Activated T-cell treated with anti-CD3 and anti-CD28 coated beads, Interleukin-2, amount 50 U/mL, for 24 hours (primary cell): ENCODE data around the gene SPATA32.

ENCODE experiments used
- DNase-seq: peaks from one replicate; pipeline ENCODE4 v3.0.0-alpha.2; 2020
- H3K27ac Mint-ChIP-seq: 2 replicates; pipeline ENCODE4 v1.8.0; 2020; ENCODE audit warnings: mild to moderate bottlenecking, mixed read lengths
- H3K27me3 Mint-ChIP-seq: 2 replicates; pipeline ENCODE4 v1.8.0; 2020; ENCODE audit warnings: mixed read lengths
- H3K36me3 Mint-ChIP-seq: 2 replicates; pipeline ENCODE4 v1.8.0; 2020; ENCODE audit warnings: low read depth, mixed read lengths
- H3K4me1 Mint-ChIP-seq: 2 replicates; pipeline ENCODE4 v1.8.0; 2020; ENCODE audit warnings: low read depth, mixed read lengths
- H3K4me3 Mint-ChIP-seq: 2 replicates; pipeline ENCODE4 v1.8.0; 2020; ENCODE audit warnings: mild to moderate bottlenecking, moderate library complexity, mixed read lengths
- H3K9me3 Mint-ChIP-seq: 2 replicates; pipeline ENCODE4 v1.8.0; 2020; ENCODE audit warnings: mixed read lengths

Gene SPATA32

DNA sequence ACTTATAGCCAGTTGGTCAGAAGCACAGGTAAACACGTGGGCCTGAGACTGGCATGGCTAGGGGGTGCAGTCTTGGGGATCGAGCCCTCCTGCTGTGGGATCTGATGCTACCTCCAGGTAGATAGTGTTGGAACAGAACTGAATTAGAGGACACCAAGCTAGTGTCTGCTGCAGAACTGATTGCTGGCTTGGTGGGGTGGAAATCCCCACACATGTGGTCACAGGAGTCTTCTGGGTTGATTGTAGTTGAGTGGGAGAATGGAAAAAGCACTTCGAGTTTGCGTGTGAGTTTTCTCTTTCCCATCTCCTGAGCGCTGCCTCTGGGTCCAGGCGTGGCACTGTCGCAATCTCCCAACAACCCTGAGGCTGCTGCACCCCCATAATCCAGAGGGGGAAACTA lies 8.0 kb upstream of the SPATA32 start:
- Mint-ChIP-seq H3K27me3 (no peaks in the 10 kb centered on the region), H3K9me3 (no peaks in the 10 kb centered on the region), H3K4me1 (peaks cover 33% of the 10 kb centered on the region), H3K27ac (peak overlapping the region; percentile 82), H3K36me3 (peaks cover 99% of the 10 kb centered on the region), H3K4me3 (no peak overlapping the region)
- no peak for DNase-seq

DNA sequence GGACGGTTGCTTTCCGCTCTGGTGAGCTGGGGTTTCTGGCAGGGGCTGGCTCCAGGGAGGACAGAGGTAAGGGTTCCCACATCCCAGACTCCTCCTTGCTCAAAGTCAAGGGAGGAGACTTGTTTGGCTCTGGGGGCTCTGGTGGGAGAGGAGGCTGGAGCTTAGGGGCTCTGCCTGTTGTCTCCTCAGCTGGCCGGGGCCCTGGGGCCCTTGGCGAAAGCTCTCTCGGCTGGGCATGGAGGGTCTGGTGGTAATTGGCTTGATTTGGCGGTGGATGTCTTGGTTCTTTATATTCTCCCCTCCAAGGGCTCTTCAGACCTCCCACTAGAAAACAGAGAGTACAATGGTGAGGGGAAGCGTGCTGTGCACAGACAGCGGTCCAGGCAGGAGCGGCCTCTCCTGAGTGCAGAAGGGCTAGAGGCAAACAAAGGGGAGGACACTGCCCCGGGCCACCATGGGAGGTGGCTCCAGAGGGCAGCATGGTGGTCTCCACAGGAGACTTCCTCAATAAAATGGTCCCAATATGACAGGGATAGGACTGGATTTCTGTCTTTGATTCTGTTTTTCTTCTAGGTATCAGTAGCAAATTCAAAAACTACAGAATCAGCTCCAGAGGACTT lies 5.7 kb upstream of the SPATA32 start:
- Mint-ChIP-seq H3K27me3 (no peaks in the 10 kb centered on the region), H3K9me3 (no peaks in the 10 kb centered on the region), H3K4me1 (peaks cover 51% of the 10 kb centered on the region), H3K27ac (peak overlapping the region; percentile 35), H3K4me3 (no peak overlapping the region), H3K36me3 (peaks cover 100% of the 10 kb centered on the region)
- no peak for DNase-seq

DNA sequence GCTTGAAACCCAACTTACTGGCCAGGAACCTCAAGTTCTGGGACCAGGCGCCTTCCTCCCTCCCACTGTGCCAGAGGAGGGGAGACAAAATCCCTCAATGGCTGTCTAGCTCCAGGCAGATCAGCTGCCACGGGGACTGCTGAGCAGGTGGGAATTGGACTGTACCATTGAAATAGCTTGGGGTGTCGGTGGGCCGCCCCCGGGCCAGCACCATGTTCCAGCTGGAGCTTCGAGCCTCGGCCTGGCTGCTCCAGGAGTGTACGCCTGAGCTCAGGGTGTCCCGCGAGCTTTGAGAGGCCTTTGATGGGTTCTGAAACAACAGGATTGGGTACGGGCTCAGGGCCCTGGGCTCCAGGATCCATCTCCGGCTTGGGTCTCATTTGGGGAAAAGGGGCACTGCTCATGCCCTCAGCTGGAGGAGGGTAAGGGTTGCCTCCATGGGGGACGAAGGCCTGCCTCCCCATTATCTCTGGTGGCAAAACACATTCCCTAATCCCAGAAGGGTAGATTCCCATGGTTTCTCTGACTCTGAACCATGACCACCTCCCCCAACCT lies 4.6 kb upstream of the SPATA32 start:
- H3K27ac Mint-ChIP-seq = peak overlapping the region; percentile 80
- peaks cover 91% of the 10 kb centered on the region for H3K36me3 Mint-ChIP-seq
- no peak overlapping the region for H3K4me3 Mint-ChIP-seq
- H3K4me1 Mint-ChIP-seq = peaks cover 54% of the 10 kb centered on the region
- no peaks in the 10 kb centered on the region for H3K27me3 Mint-ChIP-seq
- no peak for DNase-seq
- no peaks in the 10 kb centered on the region for H3K9me3 Mint-ChIP-seq

DNA sequence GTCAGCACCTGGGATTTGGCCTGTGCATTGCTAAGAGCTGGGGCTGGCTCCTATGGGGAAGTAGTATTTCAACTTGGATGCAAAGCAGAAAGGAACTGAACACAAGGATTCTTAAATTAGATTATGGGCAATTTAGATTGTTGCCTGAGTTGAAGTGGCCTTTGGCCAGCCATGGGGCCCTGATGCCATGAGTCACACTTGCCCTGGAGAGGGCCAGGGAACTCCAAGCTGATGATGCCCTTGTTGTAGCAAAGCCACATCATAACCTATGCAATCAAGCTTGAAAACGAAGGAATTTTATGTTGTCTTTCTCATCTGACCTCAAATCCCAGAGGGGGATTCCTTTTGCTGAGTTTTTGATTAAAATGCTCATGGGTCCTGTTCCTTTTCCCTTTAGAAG lies 3.9 kb upstream of the SPATA32 start:
- peaks cover 55% of the 10 kb centered on the region for H3K4me1 Mint-ChIP-seq
- no peak overlapping the region for H3K4me3 Mint-ChIP-seq
- H3K36me3 Mint-ChIP-seq = peaks cover 85% of the 10 kb centered on the region
- peak overlapping the region; percentile 80 for H3K27ac Mint-ChIP-seq
- no peak for DNase-seq
- no peaks in the 10 kb centered on the region for H3K9me3 Mint-ChIP-seq
- H3K27me3 Mint-ChIP-seq = no peaks in the 10 kb centered on the region

DNA sequence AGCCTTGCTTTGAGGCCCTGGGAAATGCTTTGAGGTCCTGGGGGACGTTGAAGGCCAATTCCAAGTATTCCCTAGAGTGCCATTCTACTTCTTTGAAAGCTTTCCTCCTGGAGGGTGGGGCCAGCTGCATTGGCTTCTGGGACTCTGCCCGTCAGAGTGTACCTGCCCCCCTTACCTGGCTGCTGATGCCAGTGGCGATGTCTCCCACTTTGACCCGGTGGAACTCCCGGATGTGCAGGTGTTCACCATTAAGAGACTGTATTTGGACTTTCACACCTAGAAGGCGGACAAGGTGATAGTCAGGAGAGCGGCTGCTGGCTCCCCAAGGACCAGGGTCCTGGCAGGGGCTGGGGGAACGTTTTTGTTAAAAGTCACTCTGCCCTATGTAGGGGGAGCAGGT lies 3.1 kb upstream of the SPATA32 start:
- Mint-ChIP-seq H3K4me3 (no peak overlapping the region), H3K9me3 (no peaks in the 10 kb centered on the region), H3K27ac (peak overlapping the region; percentile 52), H3K36me3 (peaks cover 79% of the 10 kb centered on the region), H3K27me3 (no peaks in the 10 kb centered on the region), H3K4me1 (peaks cover 49% of the 10 kb centered on the region)
- no peak for DNase-seq

DNA sequence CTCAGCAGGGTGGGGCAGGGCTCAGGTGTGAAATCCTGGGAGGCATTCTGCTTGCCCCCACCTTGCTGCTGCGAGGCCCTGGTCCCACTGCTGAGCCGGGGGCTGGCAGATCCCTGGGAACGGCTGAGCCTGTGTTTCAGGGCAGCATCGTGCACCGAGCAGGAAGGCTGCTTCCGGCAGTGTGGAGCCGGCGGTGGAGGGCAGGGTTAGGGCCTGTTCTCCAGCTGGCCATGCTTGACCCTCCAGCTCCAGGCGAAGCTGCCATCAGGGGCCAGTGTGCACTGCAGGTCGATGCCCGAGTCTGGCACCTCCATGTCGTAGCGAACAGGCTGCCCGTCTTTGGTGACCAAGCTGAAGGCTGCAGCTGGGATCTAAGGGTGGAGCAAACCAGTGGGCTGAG lies 2.5 kb upstream of the SPATA32 start:
- no peak overlapping the region for H3K4me3 Mint-ChIP-seq
- H3K27ac Mint-ChIP-seq = peak overlapping the region; percentile 86
- H3K4me1 Mint-ChIP-seq = peaks cover 45% of the 10 kb centered on the region
- H3K36me3 Mint-ChIP-seq = peaks cover 74% of the 10 kb centered on the region
- H3K9me3 Mint-ChIP-seq = no peaks in the 10 kb centered on the region
- DNase-seq = no peak
- no peaks in the 10 kb centered on the region for H3K27me3 Mint-ChIP-seq

DNA sequence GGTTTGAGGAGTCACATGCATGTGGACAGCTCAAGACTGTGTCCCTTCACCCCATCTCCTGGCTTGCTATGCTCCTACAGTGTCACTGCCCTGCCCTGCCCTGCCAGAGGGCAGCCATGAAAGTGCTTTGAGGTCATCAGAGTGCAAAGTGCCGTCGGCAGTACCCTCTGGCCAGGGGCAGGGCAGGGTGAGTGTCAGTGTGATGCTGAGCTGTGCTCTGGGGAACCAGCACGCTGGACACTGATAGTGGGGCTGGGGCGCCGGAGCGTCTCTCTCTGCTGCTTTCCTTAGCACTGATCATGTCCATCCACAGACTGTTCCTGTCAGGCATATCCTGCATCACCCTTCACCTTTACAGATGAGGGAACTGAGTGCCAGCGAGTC lies 1.6 kb upstream of the SPATA32 start:
- H3K4me3 Mint-ChIP-seq = peak overlapping the region; percentile 43
- H3K9me3 Mint-ChIP-seq = no peaks in the 10 kb centered on the region
- peak overlapping the region; percentile 86 for H3K27ac Mint-ChIP-seq
- peaks cover 45% of the 10 kb centered on the region for H3K4me1 Mint-ChIP-seq
- H3K27me3 Mint-ChIP-seq = no peaks in the 10 kb centered on the region
- no peak for DNase-seq
- H3K36me3 Mint-ChIP-seq = peaks cover 64% of the 10 kb centered on the region

DNA sequence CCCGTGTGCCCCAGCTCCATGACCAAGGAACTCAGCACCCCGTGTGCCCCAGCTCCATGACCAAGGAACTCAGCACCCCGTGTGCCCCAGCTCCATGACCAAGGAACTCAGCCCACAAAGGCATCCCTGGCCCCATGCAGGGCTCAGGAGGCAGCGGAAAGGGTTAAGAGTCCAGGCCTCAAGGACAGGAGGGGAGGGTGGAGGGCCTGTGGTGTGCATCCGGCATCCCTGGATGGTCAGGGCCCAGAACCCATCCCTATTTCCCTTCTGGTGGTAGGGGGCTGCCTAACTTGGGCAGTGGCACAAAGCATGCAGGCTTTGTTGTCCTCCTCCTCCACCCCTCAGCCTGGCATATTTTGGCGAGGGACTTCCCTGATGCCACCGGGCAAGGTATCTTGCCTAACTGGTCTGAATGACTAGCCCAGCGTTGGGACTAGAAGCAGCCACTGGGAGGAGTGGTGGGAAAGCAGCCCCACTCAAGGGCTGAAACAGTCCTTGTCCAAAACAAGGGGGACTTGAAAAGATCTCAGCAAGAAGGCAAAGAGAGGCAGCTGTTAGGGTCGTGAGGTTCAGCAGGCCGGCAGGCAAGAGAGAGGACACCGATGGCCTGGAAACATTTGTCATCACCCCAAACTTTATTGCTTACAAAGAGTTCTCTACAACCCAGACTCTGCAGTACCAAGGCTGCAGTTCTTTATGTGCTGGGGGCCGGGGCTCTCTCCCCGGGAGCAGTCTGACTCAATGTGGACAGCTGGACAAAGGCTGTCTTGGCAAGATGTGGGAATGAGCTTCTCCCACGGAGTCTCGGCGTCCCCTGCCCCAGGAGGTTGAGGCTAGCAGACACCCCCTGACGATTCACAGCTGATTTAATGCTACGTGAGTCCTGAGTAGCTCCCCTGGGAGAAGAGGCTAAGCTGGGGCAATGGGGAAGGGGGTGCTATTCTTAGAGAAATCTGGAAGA lies 902 bp upstream of the SPATA32 start:
- Mint-ChIP-seq H3K9me3 (no peaks in the 10 kb centered on the region), H3K4me1 (peaks cover 48% of the 10 kb centered on the region), H3K4me3 (peak overlapping the region; percentile 72), H3K36me3 (peaks cover 57% of the 10 kb centered on the region), H3K27ac (peak overlapping the region; percentile 86), H3K27me3 (no peaks in the 10 kb centered on the region)
- no peak for DNase-seq

DNA sequence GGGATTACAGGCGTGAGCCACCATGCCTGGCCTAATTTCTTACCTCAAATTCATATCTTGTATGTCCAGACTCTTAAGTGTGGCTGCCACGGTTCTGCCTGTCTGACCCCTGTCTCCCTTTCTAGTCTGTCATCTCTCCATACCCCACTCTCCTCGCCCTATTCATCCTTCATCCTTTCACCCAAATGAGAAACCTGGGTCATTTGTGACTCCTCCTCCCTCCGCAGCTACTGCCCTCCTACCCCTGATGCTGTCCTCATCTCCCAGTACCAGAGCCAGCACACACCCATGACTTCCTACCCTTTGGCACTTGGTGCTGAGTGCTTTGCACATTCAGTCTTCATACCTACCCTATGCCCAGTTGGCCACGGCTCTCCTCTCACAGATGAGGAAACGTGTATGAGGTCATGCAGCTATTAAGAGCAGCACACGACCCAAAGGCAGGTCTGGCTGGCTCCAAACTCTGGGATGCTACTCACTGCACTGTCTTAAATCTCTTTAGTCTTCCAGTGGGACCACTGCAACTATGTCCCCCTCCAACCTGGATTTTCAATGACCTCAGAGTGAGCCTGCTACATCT lies 1.6 kb downstream of the SPATA32 start:
- H3K36me3 Mint-ChIP-seq = peaks cover 34% of the 10 kb centered on the region
- H3K9me3 Mint-ChIP-seq = no peaks in the 10 kb centered on the region
- peak overlapping the region; percentile 38 for H3K27ac Mint-ChIP-seq
- H3K4me1 Mint-ChIP-seq = peaks cover 66% of the 10 kb centered on the region
- H3K4me3 Mint-ChIP-seq = no peak overlapping the region
- H3K27me3 Mint-ChIP-seq = no peaks in the 10 kb centered on the region
- DNase-seq = no peak

DNA sequence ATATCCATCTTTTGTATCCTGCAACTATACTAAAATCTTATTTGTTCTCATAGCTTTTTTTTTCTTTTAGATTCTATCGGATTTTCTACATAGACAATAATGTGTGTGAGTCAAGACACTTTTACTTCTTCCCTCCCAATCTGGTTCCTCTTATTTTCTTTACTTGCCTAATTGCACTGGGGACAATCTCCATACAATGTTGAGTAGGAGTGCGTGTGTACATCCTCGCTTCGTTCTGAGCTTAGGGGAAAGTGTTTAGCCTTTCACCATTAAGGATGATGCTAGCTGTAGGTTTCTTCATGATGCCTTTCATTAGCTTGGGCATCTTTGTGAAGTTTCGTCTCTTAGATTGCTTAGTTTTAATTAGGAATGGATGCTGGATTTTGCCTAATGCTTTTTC lies 2.9 kb downstream of the SPATA32 start:
- Mint-ChIP-seq H3K4me1 (peaks cover 64% of the 10 kb centered on the region), H3K27ac (peak overlapping the region; percentile 6)

DNA sequence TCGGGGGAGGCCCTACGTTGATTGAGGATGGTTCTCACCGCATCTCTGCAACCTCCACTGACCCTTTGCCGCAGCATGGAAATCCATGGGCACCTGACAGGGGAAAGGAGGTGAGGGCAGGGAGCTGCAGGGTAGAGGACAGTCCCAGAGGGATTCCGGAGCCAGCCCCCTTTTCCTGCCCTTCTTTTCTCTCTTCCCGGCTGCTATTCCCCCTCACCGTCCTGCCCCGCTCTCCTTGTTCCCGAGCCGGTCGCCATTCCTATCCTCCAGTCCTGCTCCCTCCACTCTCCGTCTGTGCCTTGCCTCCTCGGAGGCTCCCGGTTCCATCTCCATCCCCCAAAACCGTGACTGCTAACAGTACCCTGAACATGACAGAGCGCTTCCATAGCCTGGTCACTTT lies 4.8 kb downstream of the SPATA32 start:
- peaks cover 6% of the 10 kb centered on the region for H3K36me3 Mint-ChIP-seq
- H3K4me3 Mint-ChIP-seq = no peak overlapping the region
- peak overlapping the region; percentile 86 for H3K27ac Mint-ChIP-seq
- H3K4me1 Mint-ChIP-seq = peaks cover 65% of the 10 kb centered on the region
- H3K9me3 Mint-ChIP-seq = no peaks in the 10 kb centered on the region
- no peak for DNase-seq
- no peaks in the 10 kb centered on the region for H3K27me3 Mint-ChIP-seq

More for the DNA sequence above, 2.9 kb downstream of the SPATA32 start:
- no peaks in the 10 kb centered on the region for H3K9me3 Mint-ChIP-seq
- H3K4me3 Mint-ChIP-seq = no peak overlapping the region
- H3K27me3 Mint-ChIP-seq = no peaks in the 10 kb centered on the region
- peaks cover 22% of the 10 kb centered on the region for H3K36me3 Mint-ChIP-seq
- no peak for DNase-seq

DNA sequence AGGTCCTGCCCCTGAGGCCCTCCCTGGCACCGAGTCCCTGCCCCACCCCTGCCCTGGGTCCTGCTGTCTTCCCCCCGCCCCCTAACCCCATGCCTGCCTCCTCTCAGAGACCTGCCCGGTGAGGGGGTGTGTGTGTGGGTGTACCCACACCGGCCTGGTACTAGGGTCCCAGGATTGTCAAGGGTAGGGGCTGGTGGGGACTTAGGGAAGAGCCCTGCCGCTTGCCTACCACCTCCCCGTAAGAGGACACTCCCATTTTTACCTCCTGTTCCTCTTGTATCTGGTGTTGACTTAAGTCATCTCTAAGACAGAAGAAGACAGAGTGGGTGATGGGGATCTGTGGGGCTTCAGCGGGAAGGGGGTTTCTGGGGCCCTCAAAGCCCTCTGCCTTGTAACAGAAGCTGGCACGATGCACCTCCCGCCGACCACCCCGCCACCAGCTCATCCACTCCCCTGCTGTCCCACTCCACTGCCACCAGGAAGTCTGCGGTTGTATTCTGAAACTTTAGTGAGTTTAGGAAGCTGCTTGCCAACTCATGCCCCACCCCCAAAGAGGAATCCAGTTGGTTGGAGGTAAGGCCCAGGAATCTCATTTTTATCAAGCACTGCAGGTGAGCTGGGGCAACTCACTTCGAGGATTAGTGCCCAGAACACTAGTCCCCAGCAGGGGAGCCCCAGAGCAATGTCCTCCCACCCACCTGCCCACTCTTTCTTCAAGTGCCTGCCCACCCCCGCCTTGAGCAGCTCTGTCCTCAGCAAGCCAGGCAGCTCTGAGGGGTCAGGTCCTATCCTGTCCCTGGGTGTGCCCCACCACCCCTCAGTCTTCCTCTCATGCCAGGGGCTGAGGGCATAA lies 5.6 kb downstream of the SPATA32 start:
- H3K4me1 Mint-ChIP-seq = peaks cover 66% of the 10 kb centered on the region
- peaks cover 9% of the 10 kb centered on the region for H3K36me3 Mint-ChIP-seq
- no peaks in the 10 kb centered on the region for H3K27me3 Mint-ChIP-seq
- peak overlapping the region; percentile 86 for H3K27ac Mint-ChIP-seq
- H3K9me3 Mint-ChIP-seq = no peaks in the 10 kb centered on the region
- no peak for DNase-seq
- H3K4me3 Mint-ChIP-seq = peak overlapping the region; percentile 17

DNA sequence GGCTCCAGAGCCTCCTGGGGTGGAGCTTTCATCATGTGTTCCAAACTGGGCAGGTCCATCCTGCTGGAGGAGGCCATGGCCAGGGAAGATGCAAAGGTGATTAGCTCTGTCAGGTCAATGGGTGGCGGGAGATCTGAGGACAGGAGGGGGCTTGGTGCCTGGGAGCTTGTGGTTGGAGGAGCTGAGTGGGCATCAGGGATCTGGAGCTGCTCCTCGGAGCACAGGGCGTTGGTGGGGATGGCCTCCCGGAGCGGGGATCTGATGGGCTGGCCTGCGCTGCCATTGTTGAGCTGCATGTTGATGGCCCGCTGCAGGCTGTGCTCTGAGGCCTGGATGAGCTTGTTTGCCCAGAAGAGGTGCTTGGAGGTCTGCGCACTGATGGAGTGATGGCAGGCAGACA lies 6.5 kb downstream of the SPATA32 start:
- H3K4me3 Mint-ChIP-seq = peak overlapping the region; percentile 45
- H3K27ac Mint-ChIP-seq = peak overlapping the region; percentile 70
- peaks cover 15% of the 10 kb centered on the region for H3K36me3 Mint-ChIP-seq
- no peaks in the 10 kb centered on the region for H3K9me3 Mint-ChIP-seq
- no peaks in the 10 kb centered on the region for H3K27me3 Mint-ChIP-seq
- no peak for DNase-seq
- H3K4me1 Mint-ChIP-seq = peaks cover 63% of the 10 kb centered on the region

DNA sequence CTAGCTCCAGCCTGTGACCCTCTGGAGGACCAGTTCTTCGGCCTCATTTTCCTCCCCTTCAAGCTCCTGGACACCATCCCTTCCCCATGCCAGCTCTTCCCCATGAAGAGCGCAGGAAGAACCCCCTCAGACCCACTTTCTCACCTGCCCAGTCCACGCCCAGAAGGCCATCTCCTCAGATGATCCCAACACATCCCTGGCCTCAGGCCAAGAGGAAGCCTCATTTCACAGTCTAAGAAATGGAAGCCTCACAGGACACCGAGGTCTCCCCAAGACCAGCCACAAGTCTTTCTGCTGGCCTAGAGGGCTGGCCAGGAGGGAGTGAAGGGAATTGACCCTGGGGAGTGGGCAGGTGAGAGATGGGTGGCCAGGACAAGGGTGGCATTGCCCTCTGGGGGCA lies 8.0 kb downstream of the SPATA32 start:
- Mint-ChIP-seq H3K4me1 (peaks cover 76% of the 10 kb centered on the region), H3K27ac (peak overlapping the region; percentile 83), H3K27me3 (no peaks in the 10 kb centered on the region), H3K9me3 (no peaks in the 10 kb centered on the region), H3K4me3 (no peak overlapping the region), H3K36me3 (peaks cover 27% of the 10 kb centered on the region)
- no peak for DNase-seq
